GM12878 (cell line): ENCODE data around the gene AGXT.

Experiments
- CTCF ChIP-seq, 3 experiments: IDR thresholded peaks in 2 of 3; conservative IDR thresholded peaks in 1 of 3; 2 replicates each; pipeline ENCODE4 v1.5.1; 2011; ENCODE audit warnings: low read depth in 3 of 3, low read length in 3 of 3, mild to moderate bottlenecking in 3 of 3, control low read depth in 2 of 3, moderate library complexity in 2 of 3, inconsistent platforms in 1 of 3, mixed read lengths in 1 of 3; ENCODE audit not compliant: control insufficient read depth in 2 of 3, insufficient read depth in 1 of 3; ENCODE audit errors: extremely low read depth in 1 of 3
- EZH2 ChIP-seq: IDR thresholded peaks from 2 replicates; pipeline ENCODE4 v1.6.1; 2012; ENCODE audit warnings: low read depth, mild to moderate bottlenecking, control low read depth, inconsistent platforms, low read length, borderline replicate concordance; ENCODE audit not compliant: control insufficient read depth
- GABPA ChIP-seq: IDR thresholded peaks from 2 replicates; pipeline ENCODE4 v1.6.1; 2014; ENCODE audit warnings: antibody characterized with exemption, low read depth, mild to moderate bottlenecking, inconsistent platforms
- IKZF1 ChIP-seq: fragments of 450-650 bp; conservative IDR thresholded peaks from 2 replicates; pipeline ENCODE4 v1.6.1; 2017; ENCODE audit warnings: antibody characterized with exemption, mild to moderate bottlenecking
- MYC ChIP-seq: IDR thresholded peaks from 2 replicates; pipeline ENCODE4 v1.6.1; 2011; ENCODE audit warnings: mild to moderate bottlenecking, low read length, moderate library complexity, inconsistent platforms; ENCODE audit not compliant: insufficient read depth, insufficient replicate concordance, insufficient read length, severe bottlenecking
- NRF1 ChIP-seq: conservative IDR thresholded peaks from 2 replicates; pipeline ENCODE4 v1.6.1; 2011; ENCODE audit warnings: mild to moderate bottlenecking, low read depth, low read length, improper control_type of control experiment
- PAX5 ChIP-seq: IDR thresholded peaks from 2 replicates; pipeline ENCODE4 v1.6.1; 2011; ENCODE audit warnings: low read depth, low read length, borderline replicate concordance
- POLR2A ChIP-seq: IDR thresholded peaks from 2 replicates; pipeline ENCODE4 v1.6.1; 2011; ENCODE audit warnings: low read depth, mild to moderate bottlenecking, low read length
- TAF1 ChIP-seq: IDR thresholded peaks from 2 replicates; pipeline ENCODE4 v1.6.1; 2011; ENCODE audit warnings: mild to moderate bottlenecking, low read depth, low read length, borderline replicate concordance
- YY1 ChIP-seq: IDR thresholded peaks from 2 replicates; pipeline ENCODE4 v1.6.1; 2011; ENCODE audit warnings: low read depth, mild to moderate bottlenecking, low read length

- TF ChIP-seq GABPA (no peak), NRF1 (no peak), CTCF (IDR thresholded peaks at IDR 0.05 in 2 of 3, conservative IDR thresholded peaks at IDR 0.05 in 1 of 3; ENCODE audit: control insufficient read depth in 2 of 3, extremely low read depth in 1 of 3, insufficient read depth in 1 of 3, low read depth in 3 of 3, low read length in 3 of 3) (no peak), TAF1 (no peak), YY1 (no peak), MYC (no peak), IKZF1 (no peak), POLR2A (no peak), PAX5 (no peak), EZH2 (no peak)
Measured at GRCh38 chr2:240898731-240899467, 30.3 kb downstream of the AGXT start.
